Type B pancreatic cell (in vitro differentiated cells): ENCODE data around the gene CES2. TPM values are rescaled to one million over a fixed set of nuclear protein-coding genes. Genes with fewer than 3 reads are reported as not detected.

Experiments used
- DNase-seq: peaks from one replicate; pipeline ENCODE4 v3.0.0; 2021; ENCODE audit warnings: mixed read lengths; ENCODE audit not compliant: unreplicated experiment; ENCODE audit errors: extremely low spot score
- H3K27ac Mint-ChIP-seq: 2 replicates; pipeline ENCODE4 v1.8.0; 2021; ENCODE audit warnings: mild to moderate bottlenecking, mixed read lengths
- H3K27me3 Mint-ChIP-seq: 2 replicates; pipeline ENCODE4 v1.8.0; 2021; ENCODE audit warnings: mixed read lengths
- H3K36me3 Mint-ChIP-seq: 2 replicates; pipeline ENCODE4 v1.8.0; 2021; ENCODE audit warnings: mixed read lengths
- H3K4me1 Mint-ChIP-seq: one replicate; pipeline ENCODE4 v1.8.0; 2021; ENCODE audit warnings: mixed read lengths; ENCODE audit not compliant: unreplicated experiment
- H3K4me3 Mint-ChIP-seq: 2 replicates; pipeline ENCODE4 v1.8.0; 2021; ENCODE audit warnings: mild to moderate bottlenecking, mixed read lengths
- H3K9me3 Mint-ChIP-seq: 2 replicates; pipeline ENCODE4 v1.8.0; 2021; ENCODE audit warnings: mixed read lengths
- CTCF ChIP-seq: fragments of 200-600 bp; sonication (generic); conservative IDR thresholded peaks from 2 replicates; pipeline ENCODE4 v1.5.0; 2021; ENCODE audit warnings: antibody characterized with exemption, mild to moderate bottlenecking
- total RNA-seq: library from RNA; stranded (reverse); gene quantifications from 2 replicates; pipeline ENCODE4 v1.2.1, GENCODE V29; 2021; ENCODE audit warnings: low replicate concordance

CES2 gene
- total RNA-seq, 1 donor from 2014 or later = 44.9 TPM

GRCh38 chr16:66920924-66921680 lies 14.2 kb upstream of the CES2 start:
- no peak overlapping the region for H3K4me3 Mint-ChIP-seq
- no peaks in the 10 kb centered on the region for H3K4me1 Mint-ChIP-seq
- H3K27me3 Mint-ChIP-seq = peaks cover 63% of the 10 kb centered on the region
- no peak for DNase-seq
- TF ChIP-seq CTCF = no peak
- H3K36me3 Mint-ChIP-seq = peaks cover 3% of the 10 kb centered on the region
- H3K9me3 Mint-ChIP-seq = no peaks in the 10 kb centered on the region
- no peak overlapping the region for H3K27ac Mint-ChIP-seq

DNA sequence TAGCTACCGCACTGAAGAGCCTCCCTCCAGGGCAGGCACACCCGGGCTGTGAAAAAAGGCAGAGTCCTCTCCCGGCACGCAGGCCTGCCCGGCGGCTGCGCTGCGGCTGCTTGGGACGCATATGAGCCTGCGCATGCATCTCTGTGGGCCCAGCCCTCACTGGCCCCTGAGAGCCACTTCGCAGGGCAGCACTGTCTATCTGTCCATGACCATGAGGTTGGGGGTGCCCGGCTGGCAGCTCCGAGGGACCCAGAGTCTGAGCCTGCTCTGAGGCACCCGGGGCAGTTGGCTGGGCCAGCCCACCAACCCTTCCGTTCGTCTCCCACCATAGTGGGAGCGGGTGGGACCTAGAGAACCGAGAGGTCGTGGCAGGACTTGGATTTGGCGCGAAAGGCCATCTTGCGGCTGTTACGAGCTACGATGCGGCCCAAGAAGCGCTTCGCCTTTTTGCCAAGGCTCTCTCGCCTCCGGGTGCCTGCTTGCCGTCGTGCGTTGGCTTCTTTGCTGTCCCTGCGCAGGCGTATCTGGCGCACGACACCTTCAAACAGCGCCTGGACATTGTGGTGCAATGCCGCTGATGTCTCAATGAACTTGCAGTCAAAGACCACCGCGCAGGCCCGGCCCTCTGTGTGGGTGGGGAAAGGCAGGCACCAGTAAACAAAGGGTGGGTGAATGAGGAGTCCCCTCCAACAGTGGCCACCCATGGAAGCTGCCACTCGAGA lies 13.4 kb upstream of the CES2 start:
- TF ChIP-seq CTCF = no peak
- DNase-seq = no peak
- Mint-ChIP-seq H3K4me3 (no peak overlapping the region), H3K27me3 (peaks cover 64% of the 10 kb centered on the region), H3K9me3 (no peaks in the 10 kb centered on the region), H3K36me3 (peaks cover 3% of the 10 kb centered on the region), H3K27ac (no peak overlapping the region), H3K4me1 (no peaks in the 10 kb centered on the region)

DNA sequence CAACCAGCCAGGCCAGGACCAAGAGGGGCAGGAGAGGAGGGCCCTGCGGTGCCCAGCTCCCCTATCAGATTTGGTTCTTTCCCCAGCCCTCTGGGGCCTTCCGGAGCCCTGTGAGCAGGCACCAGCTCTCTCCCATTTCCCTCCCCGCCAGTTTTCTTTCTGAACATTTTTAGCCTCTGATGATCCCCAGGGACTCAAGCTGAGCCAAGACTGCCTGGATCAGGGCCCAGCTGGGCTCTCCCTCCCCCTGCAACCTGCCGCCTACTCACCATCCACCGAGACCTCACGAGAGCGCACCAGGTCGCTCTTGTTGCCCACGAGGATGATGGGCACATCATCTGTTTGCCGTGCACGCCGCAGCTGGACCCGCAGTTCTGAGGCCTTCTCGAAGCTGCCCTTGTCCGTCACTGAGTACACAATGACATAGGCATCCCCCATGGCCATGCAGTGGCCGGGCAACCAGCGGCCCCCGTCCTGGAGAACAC lies 12.0 kb upstream of the CES2 start:
- H3K27me3 Mint-ChIP-seq = peaks cover 69% of the 10 kb centered on the region
- no peak for DNase-seq
- H3K27ac Mint-ChIP-seq = no peak overlapping the region

DNA sequence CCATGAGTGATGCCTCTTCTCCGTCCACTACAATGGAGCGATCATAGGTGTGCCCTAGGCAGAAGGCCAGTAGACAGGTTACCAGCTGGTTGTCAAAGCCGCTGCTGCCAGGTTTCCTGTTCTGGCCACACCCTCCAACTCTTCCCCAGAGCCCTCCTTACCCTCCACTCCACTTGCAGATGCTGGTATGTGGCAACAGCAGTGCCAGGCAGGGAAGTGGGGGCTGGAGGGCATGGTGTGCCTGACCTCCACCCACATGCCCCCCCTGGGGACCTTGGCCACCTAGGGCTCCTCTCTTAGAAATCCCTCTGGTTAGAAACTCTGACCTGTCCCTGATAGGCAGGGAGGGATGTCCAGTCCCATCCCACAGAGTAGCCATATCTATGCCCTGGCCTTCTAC lies 11.4 kb upstream of the CES2 start:
- H3K36me3 Mint-ChIP-seq = peaks cover 3% of the 10 kb centered on the region
- no peak overlapping the region for H3K27ac Mint-ChIP-seq
- H3K4me3 Mint-ChIP-seq = no peak overlapping the region
- H3K9me3 Mint-ChIP-seq = no peaks in the 10 kb centered on the region
- H3K4me1 Mint-ChIP-seq = no peaks in the 10 kb centered on the region
- no peak for TF ChIP-seq CTCF
- DNase-seq = no peak
- peaks cover 69% of the 10 kb centered on the region for H3K27me3 Mint-ChIP-seq

More for the DNA sequence above, 12.0 kb upstream of the CES2 start:
- no peak for TF ChIP-seq CTCF
- Mint-ChIP-seq H3K9me3 (no peaks in the 10 kb centered on the region), H3K4me1 (no peaks in the 10 kb centered on the region), H3K36me3 (peaks cover 3% of the 10 kb centered on the region), H3K4me3 (no peak overlapping the region)

DNA sequence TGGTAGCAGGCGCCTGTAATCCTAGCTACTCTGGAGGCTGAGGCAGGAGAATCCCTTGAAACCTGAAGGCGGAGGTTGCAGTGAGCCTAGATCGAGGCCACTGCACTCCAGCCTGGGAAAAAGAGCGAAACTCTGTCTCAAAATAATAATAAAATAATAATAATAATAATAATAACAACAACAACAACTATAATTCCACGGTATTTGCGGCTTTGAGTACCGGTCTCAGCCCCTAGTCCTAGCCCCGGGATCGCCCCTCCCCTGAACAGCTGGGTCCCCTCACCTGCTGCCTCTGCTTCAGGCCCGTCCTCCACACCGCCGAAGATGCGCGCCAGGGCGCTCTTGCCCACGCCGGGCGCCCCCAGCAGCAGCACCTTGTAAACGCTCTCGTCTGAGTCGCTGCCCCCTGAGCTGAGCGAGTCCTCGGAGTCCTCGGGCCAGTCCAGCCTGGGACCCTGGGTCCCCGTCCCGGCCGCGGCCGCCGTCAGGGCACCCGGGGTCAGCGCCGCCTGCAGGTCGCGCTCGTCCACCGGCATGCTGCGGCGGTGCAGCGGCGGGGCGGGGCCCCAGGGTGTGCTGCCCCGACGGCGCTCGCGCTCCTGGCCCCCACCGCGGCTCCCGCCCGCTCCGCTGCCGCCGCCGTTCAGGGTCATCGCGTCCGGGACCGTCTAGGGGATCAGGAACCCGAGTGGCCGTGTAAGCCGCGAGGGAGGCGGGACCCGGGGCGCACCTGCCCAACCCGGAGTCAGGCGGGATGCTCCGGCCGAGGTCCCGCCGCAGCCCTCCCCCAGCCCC lies 10.6 kb upstream of the CES2 start:
- peak; percentile 63 for TF ChIP-seq CTCF
- DNase-seq = no peak
- H3K27me3 Mint-ChIP-seq = peaks cover 64% of the 10 kb centered on the region
- no peaks in the 10 kb centered on the region for H3K9me3 Mint-ChIP-seq
- peaks cover 3% of the 10 kb centered on the region for H3K36me3 Mint-ChIP-seq
- no peak overlapping the region for H3K27ac Mint-ChIP-seq
- H3K4me1 Mint-ChIP-seq = no peaks in the 10 kb centered on the region
- no peak overlapping the region for H3K4me3 Mint-ChIP-seq
